GM19397 (cell line): ENCODE measurements around the gene APMAP.
"Not testable (repeated sequence)": the region's sequence is repeated elsewhere in the genome, so short reads cannot be mapped to it uniquely, and the experiment has no call there.

Experiments
- ATAC-seq: cut with Tn5 transposase; IDR thresholded peaks from one replicate; pipeline ENCODE4 v1.9.1; 2021; ENCODE audit warnings: mild to moderate bottlenecking, moderate library complexity; ENCODE audit not compliant: unreplicated experiment

The APMAP gene

DNA sequence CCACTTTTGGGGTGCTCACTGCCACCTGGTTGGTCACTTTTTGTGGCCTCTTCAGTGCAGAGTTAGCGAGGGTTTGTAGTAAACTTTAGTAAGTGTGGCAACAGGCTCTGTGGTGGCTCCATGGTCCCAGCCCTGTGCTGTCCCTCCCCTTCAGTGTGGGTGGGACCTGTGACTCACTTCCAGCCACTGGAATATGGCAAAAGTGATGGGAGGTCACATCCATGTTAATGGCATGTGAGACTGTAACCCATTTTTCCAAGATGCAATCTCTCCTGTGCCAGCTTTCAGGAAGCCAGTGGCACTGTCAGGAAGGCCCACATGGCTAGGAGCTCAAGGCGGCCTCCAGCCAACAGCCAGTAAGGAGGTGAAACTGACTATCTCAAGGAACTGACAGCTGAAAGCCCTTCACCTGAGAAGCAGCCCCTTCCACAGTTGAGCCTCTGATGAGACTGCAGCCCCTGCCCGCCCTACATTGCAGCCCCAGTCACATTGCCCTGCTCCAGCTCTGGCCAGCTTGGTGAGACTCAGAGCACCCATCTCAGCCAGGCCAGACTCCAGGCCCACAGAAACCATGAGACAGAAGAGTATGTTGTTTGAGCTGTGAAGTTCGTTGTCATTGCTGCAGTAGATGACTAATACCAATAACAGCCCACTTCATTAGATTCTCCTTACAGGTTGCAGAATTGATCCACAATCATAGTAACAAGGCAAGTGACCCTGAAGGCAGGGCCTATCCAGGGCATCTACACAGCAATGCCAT is 56.6 kb downstream of the APMAP start:
- ATAC-seq, result no peak

DNA sequence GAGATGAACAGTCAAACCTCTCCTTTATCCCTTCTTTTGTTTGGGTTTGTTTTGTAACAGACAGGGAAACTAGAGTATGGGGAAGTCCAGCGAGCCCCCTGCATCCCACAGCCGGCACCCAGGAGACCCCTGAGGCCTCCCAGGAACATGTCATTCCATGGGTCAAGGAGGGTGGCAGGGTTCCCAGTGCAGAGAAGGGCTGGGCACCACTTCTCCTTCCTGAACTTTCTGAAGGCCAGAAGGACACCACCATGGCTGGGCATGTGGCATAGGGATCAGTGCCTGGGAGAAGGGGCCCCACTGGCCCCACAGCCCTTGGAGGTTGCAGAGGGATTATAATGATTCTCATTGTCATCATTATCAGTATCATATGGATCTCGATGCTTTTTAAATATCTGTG is 57.4 kb downstream of the APMAP start:
- no peak for ATAC-seq

DNA sequence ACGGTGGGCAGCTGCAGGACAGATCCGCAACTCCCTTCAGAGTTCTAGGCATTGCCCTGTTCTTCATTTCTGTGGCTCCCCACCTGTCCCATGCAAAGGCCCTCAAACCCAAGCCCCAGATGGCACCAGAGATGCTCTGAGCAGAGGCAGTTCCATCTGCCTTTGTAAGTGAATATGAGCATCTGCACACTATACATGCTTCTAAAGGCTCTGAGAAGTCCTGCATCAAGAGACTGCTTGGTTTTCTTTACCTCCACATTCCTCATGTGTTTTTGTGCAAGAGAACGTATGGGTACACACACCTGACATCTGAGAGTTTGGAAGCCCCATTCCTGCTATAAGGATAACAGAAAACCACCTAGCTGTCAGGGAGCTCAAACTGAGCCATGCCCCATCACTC is 57.8 kb downstream of the APMAP start:
- no peak for ATAC-seq

DNA sequence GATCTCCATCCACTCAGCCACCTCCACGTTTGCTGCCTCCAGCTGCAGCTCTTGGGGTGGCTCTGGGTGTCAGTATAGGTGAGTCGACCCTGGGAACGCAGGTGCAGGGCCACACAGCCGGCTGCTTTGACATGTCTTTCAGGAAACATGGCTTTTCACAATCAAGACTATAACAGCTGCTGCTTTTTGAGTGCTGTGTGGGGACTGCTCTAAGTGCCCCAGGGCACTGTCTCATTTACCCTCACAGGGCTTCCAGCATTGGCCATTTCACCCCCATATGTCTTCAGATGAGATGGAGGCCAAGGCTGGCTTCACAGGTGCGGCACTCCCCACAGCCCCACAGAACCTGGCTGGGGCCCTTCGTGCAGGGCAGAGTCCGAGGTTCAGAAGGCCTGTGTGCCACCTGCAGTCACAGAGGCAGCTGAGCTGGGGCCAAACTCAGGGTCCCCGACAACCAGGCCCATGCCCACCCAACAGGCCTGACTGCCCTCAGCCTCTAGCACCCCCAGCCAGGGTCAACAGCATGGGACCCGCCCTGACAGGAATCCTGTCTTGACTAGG is 58.4 kb downstream of the APMAP start:
- no peak for ATAC-seq

DNA sequence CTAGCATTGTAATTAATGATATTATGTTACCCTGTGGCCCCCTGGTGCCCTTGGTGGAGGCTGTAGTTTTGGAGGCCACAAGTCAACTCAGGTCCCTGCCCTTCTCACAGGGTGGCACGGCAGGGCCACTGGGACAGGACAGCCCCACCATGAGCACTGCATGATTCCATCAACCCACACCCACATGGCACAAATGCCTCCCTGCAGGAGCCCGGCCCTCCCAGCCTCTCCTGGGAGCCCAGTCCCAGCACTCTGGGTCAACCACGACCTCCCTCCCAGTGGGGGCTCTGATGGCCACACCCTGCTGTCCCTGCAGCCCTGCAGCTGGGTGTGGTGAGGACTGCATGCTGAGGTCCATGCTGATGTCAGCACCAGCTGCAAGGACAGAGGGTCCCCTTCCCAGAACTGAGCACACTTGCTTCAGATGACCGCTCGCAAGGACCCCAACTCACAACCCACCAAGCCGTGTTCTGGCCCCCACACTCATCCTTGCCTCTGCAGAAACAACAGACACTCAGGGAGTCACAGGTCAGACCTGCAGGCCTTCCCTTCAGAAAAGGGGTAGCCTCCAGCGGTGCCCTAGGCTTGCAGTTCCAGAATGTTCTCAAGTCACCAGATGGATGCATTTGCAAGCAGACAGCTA is 59.2 kb downstream of the APMAP start:
- no peak for ATAC-seq

DNA sequence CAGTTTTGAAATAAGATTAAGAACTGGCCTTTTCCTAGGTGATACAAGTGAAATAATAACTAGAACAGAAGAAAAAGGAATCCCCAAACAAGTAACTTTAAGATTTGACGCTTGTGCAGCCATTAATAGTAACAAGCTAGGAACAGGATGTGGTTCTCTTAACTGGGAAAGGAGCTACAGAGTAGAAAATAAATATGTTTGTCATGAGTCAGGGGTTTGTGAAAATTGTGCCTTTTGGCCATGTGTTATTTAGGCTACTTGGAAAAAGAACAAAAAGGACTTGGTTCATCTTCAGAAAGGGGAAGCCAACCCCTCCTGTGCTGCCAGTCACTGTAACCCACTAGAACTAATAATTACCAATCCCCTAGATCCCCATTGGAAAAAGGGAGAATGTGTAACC is 60.7 kb downstream of the APMAP start:
- not testable (repeated sequence) for ATAC-seq

DNA sequence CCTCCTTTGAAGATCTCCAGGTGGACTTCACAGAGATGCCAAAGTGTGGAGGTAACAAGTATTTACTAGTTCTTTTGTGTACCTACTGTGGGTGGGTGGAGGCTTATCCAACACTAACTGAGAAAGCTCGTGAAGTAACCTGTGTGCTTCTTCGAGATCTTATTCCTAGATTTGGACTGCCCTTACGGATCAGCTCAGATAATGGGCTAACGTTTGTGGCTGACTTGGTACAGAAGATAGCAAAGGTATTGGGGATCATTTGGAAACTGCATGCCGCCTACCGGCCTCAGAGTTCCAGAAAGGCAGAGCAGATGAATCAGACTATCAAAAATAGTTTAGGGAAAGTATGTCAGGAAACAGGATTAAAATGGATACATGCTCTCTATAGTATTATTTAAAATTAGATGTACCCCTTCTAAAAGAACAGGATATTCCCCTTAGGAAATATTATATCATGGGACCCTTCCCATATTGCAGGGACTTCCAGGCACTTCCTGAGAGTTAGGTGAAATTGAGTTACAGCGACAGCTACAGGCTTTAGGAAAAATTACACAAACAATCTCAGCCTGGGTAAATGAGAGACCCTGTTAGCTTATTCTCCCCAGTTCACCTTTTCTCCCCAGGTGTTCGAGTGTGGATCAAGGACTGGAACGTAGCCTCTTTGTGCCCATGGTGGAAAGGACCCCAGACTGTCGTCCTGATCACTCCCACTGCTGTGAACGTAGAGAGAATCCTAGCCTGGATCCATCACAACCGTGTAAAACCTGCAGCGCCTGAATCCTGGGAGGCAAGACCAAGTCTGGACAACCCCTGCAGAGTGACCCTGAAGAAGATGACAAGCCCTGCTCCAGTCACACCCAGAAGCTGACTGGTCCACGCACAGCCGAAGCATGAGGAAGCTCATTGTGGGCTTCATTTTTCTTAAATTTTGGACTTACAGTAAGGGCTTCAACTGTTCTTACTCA is 61.5 kb downstream of the APMAP start:
- not testable (repeated sequence) for ATAC-seq

DNA sequence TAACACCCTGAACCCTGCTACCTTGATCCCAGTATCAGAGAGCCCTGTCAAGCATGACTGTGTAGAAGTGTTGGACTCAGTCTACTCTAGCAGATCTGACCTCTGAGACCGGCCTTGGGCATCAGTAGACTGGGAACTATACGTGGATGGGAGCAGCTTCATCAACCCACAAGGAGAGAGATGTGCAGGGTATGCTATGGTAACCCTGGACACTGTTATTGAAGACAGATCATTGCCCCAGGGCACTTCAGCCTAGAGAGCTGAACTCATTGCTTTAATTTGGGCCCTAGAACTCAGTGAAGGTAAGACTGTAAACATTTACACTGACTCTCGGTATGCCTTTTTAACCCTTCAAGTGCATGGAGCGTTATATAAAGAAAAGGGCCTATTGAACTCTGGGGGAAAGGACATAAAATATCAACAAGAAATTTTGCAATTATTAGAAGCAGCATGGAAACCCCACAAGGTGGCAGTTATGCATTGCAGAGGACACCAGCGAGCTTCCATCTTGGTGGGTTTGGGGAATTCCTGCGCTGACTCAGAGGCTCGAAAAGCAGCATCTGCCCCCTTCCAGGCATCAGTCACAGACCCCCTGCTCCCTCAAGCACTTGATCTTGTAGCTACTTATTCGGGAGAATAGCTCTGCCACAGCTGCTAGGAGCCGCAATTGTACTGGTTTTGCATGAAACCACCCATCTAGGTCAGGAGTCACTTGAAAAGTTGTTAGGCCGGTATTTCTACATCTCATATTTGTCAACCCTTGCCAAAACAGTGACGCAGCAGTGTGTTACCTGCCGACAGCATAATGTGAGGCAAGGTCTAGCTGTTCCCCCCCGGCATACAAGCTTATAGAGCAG is 62.5 kb downstream of the APMAP start:
- ATAC-seq, result not testable (repeated sequence)

DNA sequence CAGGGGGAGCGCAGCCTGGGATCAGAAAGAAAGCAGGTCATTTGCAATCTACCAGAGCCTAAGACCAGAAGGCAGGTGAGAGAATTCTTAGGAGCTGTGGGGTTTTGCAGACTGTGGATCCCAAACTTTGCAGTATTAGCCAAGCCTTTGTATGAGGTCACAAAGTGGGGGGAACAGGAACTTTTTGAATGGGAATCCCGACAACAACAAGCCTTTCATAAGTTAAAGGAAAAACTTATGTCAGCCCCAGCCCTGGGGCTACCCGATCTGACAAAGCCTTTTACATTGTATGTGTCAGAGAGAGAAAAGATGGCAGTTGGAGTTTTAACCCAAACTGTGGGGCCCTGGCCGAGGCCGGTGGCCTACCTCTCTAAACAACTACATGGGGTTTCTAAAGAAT is 63.3 kb downstream of the APMAP start:
- not testable (repeated sequence) for ATAC-seq

DNA sequence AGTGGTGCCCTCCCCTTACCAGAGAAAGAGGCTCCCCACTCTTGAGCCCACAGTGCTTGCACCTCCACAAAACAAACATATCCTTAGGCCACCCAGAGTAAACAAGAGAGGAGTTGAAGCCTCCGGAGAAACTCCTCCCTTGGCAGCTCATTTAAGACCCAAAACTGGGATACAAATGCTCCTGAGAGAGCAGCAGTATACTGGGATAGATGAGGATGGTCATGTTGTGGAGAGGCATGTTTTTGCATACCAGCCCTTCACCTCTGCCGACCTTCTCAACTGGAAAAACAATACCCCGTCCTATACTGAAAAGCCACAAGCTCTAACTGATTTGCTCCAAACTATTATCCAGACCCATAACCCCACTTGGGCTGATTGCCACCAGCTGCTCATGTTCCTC is 71.8 kb downstream of the APMAP start:
- not testable (repeated sequence) for ATAC-seq

DNA sequence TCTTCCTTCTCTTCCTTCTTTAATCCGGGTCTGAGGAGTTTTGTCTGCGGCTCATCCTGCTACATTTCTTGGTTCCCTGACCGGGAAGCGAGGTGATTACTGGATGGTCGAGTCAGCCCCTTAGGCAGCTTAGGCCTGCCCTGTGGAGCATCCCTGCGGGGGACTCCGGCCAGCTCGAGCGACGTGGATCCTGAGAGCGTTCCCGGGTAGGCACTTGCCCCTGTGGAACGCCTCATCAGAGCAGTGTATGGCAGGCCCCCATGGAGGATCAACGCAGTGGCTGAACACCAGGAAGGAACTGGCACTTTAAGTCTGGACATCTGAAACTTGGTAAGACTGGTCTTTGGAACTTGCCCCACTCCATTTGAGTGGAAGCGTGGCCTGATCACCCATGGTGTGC is 72.9 kb downstream of the APMAP start:
- not testable (repeated sequence) for ATAC-seq

DNA sequence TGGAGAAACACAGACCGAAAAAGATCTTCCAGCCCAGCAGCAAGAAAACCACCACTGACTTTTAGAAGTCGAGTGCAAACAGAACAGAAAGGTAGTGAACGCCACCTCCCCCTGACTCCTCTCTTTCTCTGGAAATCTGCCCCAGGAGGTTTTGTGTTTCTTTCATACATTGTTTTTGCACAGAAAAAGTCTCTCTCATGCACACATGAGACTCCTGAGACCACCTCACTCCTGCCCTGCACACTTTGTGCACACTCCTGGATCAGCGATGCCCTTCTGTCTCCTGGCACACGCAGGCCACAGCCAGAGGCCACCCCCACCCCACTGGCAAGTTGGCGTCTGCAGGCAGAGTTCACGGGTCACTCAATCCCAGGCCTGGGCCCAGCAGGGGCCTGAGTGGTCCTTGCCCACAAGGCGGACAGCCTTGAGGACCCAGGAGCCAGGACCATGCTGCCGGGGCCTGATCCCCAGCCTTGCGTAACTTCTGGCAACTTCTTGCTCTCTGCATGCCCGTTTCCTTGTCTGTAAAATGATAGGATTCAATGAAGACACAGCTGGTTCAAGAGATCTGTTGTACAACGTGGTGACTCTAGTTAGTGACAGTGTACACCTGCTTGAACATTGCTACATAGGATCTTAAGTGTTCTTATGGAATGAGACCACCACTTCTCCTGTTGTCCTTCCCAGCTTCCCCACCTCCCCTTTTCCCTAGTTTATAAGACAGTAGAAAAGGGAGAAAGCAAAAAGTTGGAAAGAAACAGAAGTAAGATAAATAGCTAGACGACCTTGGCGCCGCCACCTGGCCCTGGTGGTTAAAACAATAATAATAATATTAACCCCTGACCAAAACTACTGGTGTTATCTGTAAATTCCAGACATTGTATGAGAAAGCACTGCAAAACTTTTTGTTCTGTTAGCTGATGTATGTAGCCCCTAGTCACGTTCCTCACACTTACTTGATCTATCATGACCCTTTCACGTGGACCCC is 73.7 kb downstream of the APMAP start:
- no peak for ATAC-seq

DNA sequence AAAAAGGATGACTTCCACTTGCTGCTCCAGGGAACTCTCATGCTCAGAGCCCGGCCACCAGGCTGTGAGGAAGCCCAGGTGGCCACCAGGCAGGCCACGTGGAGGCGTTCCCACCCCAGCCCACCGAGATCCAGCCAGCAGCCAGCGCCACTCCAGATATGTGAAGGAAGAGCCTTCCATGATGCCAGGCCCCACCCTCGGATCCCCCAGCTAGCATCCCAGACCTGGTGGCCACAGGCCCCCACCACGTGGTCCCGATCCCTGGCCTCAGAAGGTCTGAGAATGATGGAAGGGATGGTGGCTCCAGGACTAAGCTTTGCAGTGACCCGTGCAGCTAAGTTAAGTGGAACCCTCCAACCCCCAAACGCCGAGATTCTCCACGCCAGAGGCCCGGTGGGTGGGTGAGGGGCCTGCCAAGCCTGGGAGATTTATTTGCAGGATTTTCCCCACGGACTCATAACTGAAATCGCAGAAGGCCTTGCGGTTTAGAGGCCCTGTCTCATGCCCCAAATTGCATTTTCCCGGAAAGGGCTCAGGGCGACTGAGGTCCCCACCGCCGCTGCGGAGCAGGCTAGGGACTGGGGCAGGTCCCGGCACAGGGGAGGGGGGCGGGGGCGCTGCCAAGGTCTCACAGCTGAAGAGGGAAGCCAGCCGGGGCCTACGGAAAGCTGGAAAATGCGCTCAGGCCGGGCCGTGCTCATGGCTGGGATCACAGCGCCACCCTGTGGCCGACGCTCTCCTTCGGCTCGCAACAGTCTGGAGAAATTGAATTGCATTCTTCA is 74.6 kb downstream of the APMAP start:
- ATAC-seq, result no peak

DNA sequence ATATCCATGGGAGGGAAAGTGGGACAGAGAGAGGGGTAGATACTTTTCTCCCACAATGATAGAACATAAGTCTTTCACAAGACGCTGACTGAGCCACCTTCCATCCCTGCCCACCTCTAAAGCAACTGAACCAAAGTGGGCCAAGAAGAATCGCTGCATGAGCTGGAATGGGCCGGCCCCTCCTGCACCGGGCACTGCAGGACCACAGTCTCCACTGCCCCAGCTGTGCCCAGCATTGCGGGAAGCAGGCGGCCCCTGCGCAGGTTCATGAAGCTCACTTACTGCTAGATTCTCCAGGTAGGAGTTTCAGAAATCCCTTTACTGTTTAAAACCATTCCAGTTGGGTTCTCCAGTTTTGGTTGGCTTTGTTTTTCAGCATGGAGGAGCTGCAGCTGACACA is 75.5 kb downstream of the APMAP start:
- ATAC-seq, result no peak

DNA sequence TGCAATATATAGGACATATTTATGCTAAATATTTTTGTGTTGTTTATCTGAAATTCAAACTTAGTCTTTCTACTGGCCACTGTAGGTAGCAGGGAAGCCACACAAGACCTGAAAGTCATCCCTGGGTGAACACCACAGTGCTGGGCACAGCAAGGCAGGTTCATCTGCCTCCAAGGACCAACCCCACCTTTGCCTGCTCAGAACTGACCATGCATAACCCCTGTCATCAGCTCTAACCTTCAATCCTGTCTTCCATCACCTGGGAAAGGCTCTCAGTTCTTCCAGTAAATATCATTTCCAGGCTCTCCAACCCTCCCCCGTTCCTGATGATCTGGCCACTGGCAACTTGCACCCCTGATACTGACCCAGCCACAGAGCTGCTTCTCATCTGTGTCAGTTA is 76.1 kb downstream of the APMAP start:
- ATAC-seq, result no peak

DNA sequence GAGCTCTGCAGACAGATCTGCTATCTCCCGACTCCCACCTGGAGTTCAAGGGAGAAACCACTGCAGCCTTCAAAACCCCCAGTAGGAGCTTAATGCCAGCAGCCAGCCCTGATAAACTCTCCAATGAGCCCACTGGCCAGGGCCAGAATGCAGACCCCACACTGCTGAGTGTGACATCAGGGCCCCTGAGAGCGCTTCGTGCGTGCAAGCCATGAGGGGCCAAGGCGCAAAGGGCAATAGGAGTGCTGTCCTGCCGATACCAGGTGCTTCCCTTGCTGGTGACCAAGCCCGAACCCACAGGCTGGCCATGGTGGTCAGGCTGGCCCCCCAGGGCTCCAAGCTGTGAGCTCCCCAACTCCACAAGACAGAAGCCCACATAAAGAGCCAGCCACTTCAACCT is 76.7 kb downstream of the APMAP start:
- no peak for ATAC-seq

DNA sequence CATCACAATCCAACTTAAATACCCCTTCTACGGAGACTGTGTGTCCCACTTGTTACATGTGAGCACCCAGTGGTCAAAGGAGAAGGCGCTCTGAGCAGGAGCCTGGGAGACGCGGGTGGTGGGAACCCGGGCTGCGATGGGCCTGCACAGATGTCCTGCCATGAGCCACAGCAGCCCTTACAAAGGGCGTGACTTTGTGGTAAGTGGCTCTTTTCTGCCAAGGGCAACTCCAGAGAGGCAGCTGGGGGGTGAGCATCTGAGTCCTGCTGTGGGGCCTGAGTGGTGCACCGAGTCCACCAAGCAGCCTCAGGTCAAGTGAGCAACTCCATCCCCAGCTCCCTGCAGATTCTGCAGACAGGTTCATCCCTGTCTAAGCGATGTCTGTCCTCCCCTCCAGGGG is 77.1 kb downstream of the APMAP start:
- no peak for ATAC-seq
